Measurements from ENCODE around the gene NUMA1. TPM values are rescaled to one million over a fixed set of nuclear protein-coding genes. Genes with fewer than 3 reads are reported as not detected.

NUMA1 gene
- total and polyA plus RNA-seq, 9 of the 15 experiments (the other 6 are each of a cell fraction or from before 2014, with no cell fraction given): 4.1 to 104 (median 51.2) TPM

- TF ChIP-seq SRF (CRISPR knock-in tag; IDR thresholded peaks at IDR 0.05): peak in 1 of 2 experiments; percentile 74; a peak in 1 of 4 replicates
- peak; percentile 87; the same call in 1 of the 2 replicates for TF ChIP-seq RB1 (IDR thresholded peaks at IDR 0.05; ENCODE audit: low read depth)
- TF ChIP-seq ETS1 (conservative IDR thresholded peaks at IDR 0.05; ENCODE audit: control insufficient read depth, low read depth, low read length): no peak; the same call in none of the 2 replicates
- TF ChIP-seq ZNF699 (CRISPR knock-in tag; IDR thresholded peaks at IDR 0.05; ENCODE audit: insufficient replicate concordance): no peak
- no peak for TF ChIP-seq AFF4 (CRISPR knock-in tag; IDR thresholded peaks at IDR 0.05)
- TF ChIP-seq ATF3 (IDR thresholded peaks at IDR 0.05): peak; percentile 70; the same call in 1 of the 2 replicates
- no peak for TF ChIP-seq ATF3 (CRISPR knock-in tag; conservative IDR thresholded peaks at IDR 0.05)
- no peak for TF ChIP-seq ZNF583 (CRISPR knock-in tag; IDR thresholded peaks at IDR 0.05)
- TF ChIP-seq SAFB (IDR thresholded peaks at IDR 0.05; ENCODE audit: borderline replicate concordance, low read depth, low read length): no peak
- TF ChIP-seq ZNF589 (CRISPR knock-in tag; IDR thresholded peaks at IDR 0.05; ENCODE audit: low read depth): no peak
- peak; percentile 49 to 78; a peak in 2 of 4 replicates for TF ChIP-seq MNT (conservative IDR thresholded peaks at IDR 0.05)
- peak; percentile 83 for TF ChIP-seq POLR2H (tag; IDR thresholded peaks at IDR 0.05; ENCODE audit: low read depth)
- TF ChIP-seq NFYB (IDR thresholded peaks at IDR 0.05; ENCODE audit: extremely low read depth, insufficient read length): peak; percentile 59
- no peak for TF ChIP-seq STAT6 (CRISPR knock-in tag; IDR thresholded peaks at IDR 0.05)
These were observed at the start of gene NUMA1, which contains the start of gene LRRC51 (continued) for GRCh38 chr11:72080326-72081183.

Measured in K562 (cell line).